GM13977 (cell line): Measurements from ENCODE around the gene SAE1.
A peak's percentile ranks its signal among the peaks of the same experiment; 100 is the strongest.

ENCODE experiments used
- DNase-seq: peaks from one replicate; pipeline ENCODE4 v3.0.0; 2012; ENCODE audit warnings: low spot score
- CTCF ChIP-seq: IDR thresholded peaks from 2 replicates; pipeline ENCODE4 v1.5.1; 2012; ENCODE audit warnings: mild to moderate bottlenecking, control low read depth; ENCODE audit not compliant: insufficient read depth; ENCODE audit errors: extremely low read depth, missing control alignments
- in situ Hi-C: fragments of 300-500 bp; cut with MboI; formaldehyde crosslinking; loops from one replicate; pipeline ENCODE4 v1.12.0; 2022; ENCODE audit warnings: low sequenced_read_pairs, low pct_unique_long_range_greater_than_20kb, mixed read lengths, inconsistent platforms; ENCODE audit not compliant: unreplicated experiment

SAE1 gene

GRCh38 chr19:47229676-47230053 lies 99.0 kb downstream of the SAE1 start:
- DNase-seq = peak; percentile 27
- in situ Hi-C loops = no loop called here
- no peak for TF ChIP-seq CTCF

GRCh38 chr19:47230054-47230920 lies 99.7 kb downstream of the SAE1 start:
- TF ChIP-seq CTCF = peak; percentile 88
- peak; percentile 87 for DNase-seq
- in situ Hi-C loops = no loop called here

GRCh38 chr19:47230921-47231214 lies 100.2 kb downstream of the SAE1 start, which contains the start of gene BBC3:
TSS of gene BBC3 (minus strand) at chr19:47231199. CDS start at chr19:47228431, 2,768 bp downstream.
- in situ Hi-C loops = no loop called here
- DNase-seq = no peak
- no peak for TF ChIP-seq CTCF

GRCh38 chr19:47231215-47232054 lies 100.8 kb downstream of the SAE1 start:
- TF ChIP-seq CTCF = no peak
- DNase-seq = peak; percentile 91
- in situ Hi-C loops = no loop called here

GRCh38 chr19:47232422-47233211 lies 102.0 kb downstream of the SAE1 start:
- DNase-seq = peak; percentile 48
- in situ Hi-C loops = no loop called here
- TF ChIP-seq CTCF = no peak

- in situ Hi-C loops = no loop called here
- no peak for DNase-seq
- TF ChIP-seq CTCF = no peak
These were observed 105.5 kb downstream of the SAE1 start for GRCh38 chr19:47236072-47236675.
